WTC11 (cell line): ENCODE data around the gene ABHD10. TPM values are rescaled to one million over a fixed set of nuclear protein-coding genes. Genes with fewer than 3 reads are reported as not detected.

Source experiments
- ATAC-seq: fragments of 200-7000 bp; cut with Tn5 transposase; 2 replicates; pipeline ENCODE4 v1.10.0; 2021; ENCODE audit warnings: mild to moderate bottlenecking, moderate library complexity
- CTCF ChIA-PET: fragments of 300-600 bp; sonication (Branson Sonifier 250); formaldehyde crosslinking; loops from one replicate; lab custom pipeline; 2021; ENCODE audit warnings: antibody characterized with exemption; lab: Charles Lee
- POLR2A ChIA-PET: fragments of 350-600 bp; sonication (Branson Sonifier 250); formaldehyde crosslinking; loops from one replicate; lab custom pipeline; 2021; ENCODE audit warnings: antibody characterized with exemption; lab: Charles Lee
- DNase-seq: peaks from one replicate; pipeline ENCODE4 v3.0.0; 2021; ENCODE audit warnings: low spot score
- H3K27ac Mint-ChIP-seq: 2 replicates; pipeline ENCODE4 v1.8.0; 2021; ENCODE audit warnings: mixed read lengths
- H3K27me3 Mint-ChIP-seq: 2 replicates; pipeline ENCODE4 v1.8.0; 2021; ENCODE audit warnings: low read depth, mild to moderate bottlenecking, moderate library complexity, mixed read lengths
- H3K36me3 Mint-ChIP-seq: 2 replicates; pipeline ENCODE4 v1.8.0; 2021; ENCODE audit warnings: mixed read lengths
- H3K4me1 Mint-ChIP-seq: 2 replicates; pipeline ENCODE4 v1.8.0; 2022; ENCODE audit warnings: mixed read lengths
- H3K4me3 Mint-ChIP-seq: 2 replicates; pipeline ENCODE4 v1.8.0; 2021; ENCODE audit warnings: mild to moderate bottlenecking, moderate library complexity, mixed read lengths
- H3K9me3 Mint-ChIP-seq: 2 replicates; pipeline ENCODE4 v1.8.0; 2021; ENCODE audit warnings: mixed read lengths
- ATF6 ChIP-seq: sonication (generic); formaldehyde crosslinking; IDR thresholded peaks from 2 replicates; pipeline ENCODE4 v1.8.1; 2023; ENCODE audit warnings: mild to moderate bottlenecking, missing genetic modification reagents
- CBFB ChIP-seq: sonication (generic); formaldehyde crosslinking; IDR thresholded peaks from 2 replicates; pipeline ENCODE4 v1.8.1; 2022; ENCODE audit warnings: mild to moderate bottlenecking, low read depth, missing genetic modification reagents
- GABPB1 ChIP-seq: sonication (generic); formaldehyde crosslinking; IDR thresholded peaks from 2 replicates; pipeline ENCODE4 v1.8.1; 2023; ENCODE audit warnings: mild to moderate bottlenecking, missing genetic modification reagents
- GTF2I ChIP-seq: fragments of 250-450 bp; sonication (Bioruptor Pico); conservative IDR thresholded peaks from 2 replicates; pipeline ENCODE4 v1.4.0; 2021; ENCODE audit warnings: mild to moderate bottlenecking
- IRF1 ChIP-seq: sonication (generic); formaldehyde crosslinking; IDR thresholded peaks from 2 replicates; pipeline ENCODE4 v1.8.0; 2023; ENCODE audit warnings: missing genetic modification reagents
- IRF2 ChIP-seq: sonication (generic); formaldehyde crosslinking; IDR thresholded peaks from 2 replicates; pipeline ENCODE4 v1.8.0; 2022; ENCODE audit warnings: low read depth, missing genetic modification reagents, borderline replicate concordance
- MYBL2 ChIP-seq: sonication (generic); formaldehyde crosslinking; IDR thresholded peaks from 2 replicates; pipeline ENCODE4 v1.8.1; 2023; ENCODE audit warnings: mild to moderate bottlenecking, moderate library complexity, missing genetic modification reagents
- NFATC4 ChIP-seq: fragments of 250-450 bp; sonication (Bioruptor Pico); IDR thresholded peaks from 2 replicates; pipeline ENCODE4 v1.9.0; 2021; ENCODE audit warnings: mild to moderate bottlenecking
- NFE2L1 ChIP-seq: sonication (generic); formaldehyde crosslinking; IDR thresholded peaks from 2 replicates; pipeline ENCODE4 v1.8.1; 2023; ENCODE audit warnings: missing genetic modification reagents
- NFYB ChIP-seq: sonication (generic); formaldehyde crosslinking; conservative IDR thresholded peaks from 2 replicates; pipeline ENCODE4 v1.8.0; 2022; ENCODE audit warnings: low read depth, missing genetic modification reagents
- OVOL2 ChIP-seq: fragments of 250-450 bp; sonication (Bioruptor Pico); IDR thresholded peaks from 2 replicates; pipeline ENCODE4 v1.9.0; 2021; ENCODE audit warnings: mild to moderate bottlenecking, borderline replicate concordance
- RELA ChIP-seq: sonication (generic); formaldehyde crosslinking; IDR thresholded peaks from 2 replicates; pipeline ENCODE4 v1.8.1; 2022; ENCODE audit warnings: missing genetic modification reagents, mild to moderate bottlenecking, borderline replicate concordance
- SMAD4 ChIP-seq: sonication (generic); formaldehyde crosslinking; IDR thresholded peaks from 2 replicates; pipeline ENCODE4 v1.8.0; 2022; ENCODE audit warnings: mild to moderate bottlenecking, missing genetic modification reagents
- STAT6 ChIP-seq: sonication (generic); formaldehyde crosslinking; conservative IDR thresholded peaks from 2 replicates; pipeline ENCODE4 v1.8.1; 2023; ENCODE audit warnings: mild to moderate bottlenecking, low read depth, missing genetic modification reagents, moderate library complexity
- TEAD4 ChIP-seq: sonication (generic); formaldehyde crosslinking; IDR thresholded peaks from 2 replicates; pipeline ENCODE4 v1.8.0; 2022; ENCODE audit warnings: mild to moderate bottlenecking, missing genetic modification reagents
- TP53 ChIP-seq: sonication (generic); formaldehyde crosslinking; IDR thresholded peaks from 2 replicates; pipeline ENCODE4 v1.8.1; 2023; ENCODE audit warnings: mild to moderate bottlenecking, missing genetic modification reagents
- ZNF416 ChIP-seq: fragments of 250-450 bp; sonication (Bioruptor Pico); IDR thresholded peaks from 2 replicates; pipeline ENCODE4 v1.9.0; 2021; ENCODE audit warnings: mild to moderate bottlenecking, inconsistent platforms
- ZSCAN18 ChIP-seq: fragments of 250-450 bp; sonication (Bioruptor Pico); IDR thresholded peaks from 2 replicates; pipeline ENCODE4 v2.1.2; 2022; ENCODE audit warnings: mild to moderate bottlenecking, moderate library complexity
- total RNA-seq: library from RNA; stranded (reverse); gene quantifications from 3 replicates; pipeline ENCODE4 v1.2.3, GENCODE V29; 2021
- TF ChIP-seq, protein P1 (sequence below): fragments of 200-600 bp; IDR thresholded peaks from 2 replicates; pipeline ENCODE4 v1.8.0; 2022; ENCODE audit warnings: antibody characterized with exemption
- TF ChIP-seq, protein P2 (sequence below): sonication (generic); formaldehyde crosslinking; IDR thresholded peaks from 2 replicates; pipeline ENCODE4 v1.8.0; 2022; ENCODE audit warnings: mild to moderate bottlenecking, missing genetic modification reagents
- TF ChIP-seq, protein P3 (sequence below): fragments of 250-450 bp; sonication (Bioruptor Pico); IDR thresholded peaks from 2 replicates; pipeline ENCODE4 v1.9.0; 2021; ENCODE audit warnings: mild to moderate bottlenecking, borderline replicate concordance

The ABHD10 gene
- total RNA-seq, 1 experiment from 2014 or later: 27.6 TPM

DNA sequence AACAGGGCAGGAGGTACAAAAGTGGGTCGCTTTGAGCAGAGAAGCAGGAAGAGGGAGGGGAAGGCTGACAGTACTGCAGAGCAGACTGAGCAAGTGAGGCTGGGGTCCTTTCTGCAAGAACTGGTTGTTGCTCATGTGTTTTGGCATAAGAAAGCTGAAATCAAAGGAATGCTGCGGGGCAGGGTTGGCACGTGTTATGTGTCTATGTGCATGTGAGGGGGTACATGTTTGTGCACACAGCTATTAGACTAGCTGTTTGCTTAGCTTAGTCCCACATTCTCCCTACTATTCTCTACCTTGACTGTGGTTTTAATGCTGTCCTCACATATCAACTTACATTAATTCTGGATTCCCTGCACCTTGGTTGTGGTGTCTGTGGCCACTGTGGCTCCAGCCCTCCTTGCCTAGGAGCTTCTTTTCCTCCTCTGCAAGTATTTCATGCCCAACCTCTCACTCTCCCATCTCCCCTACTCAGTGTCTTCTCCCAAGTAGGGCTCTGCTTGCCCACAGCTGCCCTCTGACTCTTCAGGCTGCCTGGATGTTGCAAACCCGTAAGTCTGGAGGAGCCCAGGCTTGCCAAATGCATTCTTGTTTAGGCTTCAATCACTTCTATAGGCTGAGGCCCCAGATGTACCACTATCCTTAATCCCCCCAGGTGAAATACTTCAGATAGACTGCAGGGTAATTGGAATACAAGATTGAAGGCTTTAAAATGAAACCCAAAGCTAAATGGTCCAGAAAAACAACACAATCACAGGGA is 24.7 kb downstream of the ABHD10 start:
- H3K4me3 Mint-ChIP-seq: no peak overlapping the region
- H3K36me3 Mint-ChIP-seq: peaks cover 3% of the 10 kb centered on the region; the same call in 1 of the 2 replicates
- ATAC-seq (no peak), DNase-seq (no peak)
- no peak overlapping the region for H3K27ac Mint-ChIP-seq
- POLR2A ChIA-PET: no interaction called here
- CTCF ChIA-PET: interaction anchor here (3.3 kb wide), 1 partner anchor 10 kb away, joined by 14 read pairs; no protein-coding TSS in a partner anchor
- TF ChIP-seq TEAD4 (CRISPR knock-in tag) (no peak), GTF2I (CRISPR knock-in tag) (no peak), IRF2 (CRISPR knock-in tag) (no peak), MYBL2 (no peak)
- TF ChIP-seq, protein P1, sequence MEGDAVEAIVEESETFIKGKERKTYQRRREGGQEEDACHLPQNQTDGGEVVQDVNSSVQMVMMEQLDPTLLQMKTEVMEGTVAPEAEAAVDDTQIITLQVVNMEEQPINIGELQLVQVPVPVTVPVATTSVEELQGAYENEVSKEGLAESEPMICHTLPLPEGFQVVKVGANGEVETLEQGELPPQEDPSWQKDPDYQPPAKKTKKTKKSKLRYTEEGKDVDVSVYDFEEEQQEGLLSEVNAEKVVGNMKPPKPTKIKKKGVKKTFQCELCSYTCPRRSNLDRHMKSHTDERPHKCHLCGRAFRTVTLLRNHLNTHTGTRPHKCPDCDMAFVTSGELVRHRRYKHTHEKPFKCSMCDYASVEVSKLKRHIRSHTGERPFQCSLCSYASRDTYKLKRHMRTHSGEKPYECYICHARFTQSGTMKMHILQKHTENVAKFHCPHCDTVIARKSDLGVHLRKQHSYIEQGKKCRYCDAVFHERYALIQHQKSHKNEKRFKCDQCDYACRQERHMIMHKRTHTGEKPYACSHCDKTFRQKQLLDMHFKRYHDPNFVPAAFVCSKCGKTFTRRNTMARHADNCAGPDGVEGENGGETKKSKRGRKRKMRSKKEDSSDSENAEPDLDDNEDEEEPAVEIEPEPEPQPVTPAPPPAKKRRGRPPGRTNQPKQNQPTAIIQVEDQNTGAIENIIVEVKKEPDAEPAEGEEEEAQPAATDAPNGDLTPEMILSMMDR: no peak
- H3K27me3 Mint-ChIP-seq: peaks cover 52% of the 10 kb centered on the region
- peaks cover 20% of the 10 kb centered on the region for H3K4me1 Mint-ChIP-seq
- no peaks in the 10 kb centered on the region for H3K9me3 Mint-ChIP-seq

DNA sequence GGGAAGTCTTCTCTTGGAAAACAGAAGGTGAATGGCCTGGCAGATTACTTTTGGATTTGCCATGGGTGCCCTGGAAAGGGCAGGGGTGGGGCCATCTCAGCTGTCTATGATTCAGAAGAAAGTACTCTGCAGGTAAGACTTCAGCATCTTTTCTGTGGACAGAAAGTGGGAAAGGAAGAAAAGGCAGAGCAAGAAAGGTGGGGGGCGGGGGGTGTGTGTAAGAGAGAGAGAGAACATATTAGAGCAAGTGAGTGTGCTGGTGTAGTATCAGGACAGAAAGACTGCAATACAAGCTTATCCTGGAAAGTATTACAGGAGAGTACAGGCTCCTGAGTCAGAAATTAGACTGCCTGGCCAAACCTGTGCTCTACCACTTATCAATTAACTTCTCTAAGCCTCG is 25.4 kb downstream of the ABHD10 start:
- no peak for TF ChIP-seq GABPB1 (CRISPR knock-in tag)
- TF ChIP-seq, protein P2, sequence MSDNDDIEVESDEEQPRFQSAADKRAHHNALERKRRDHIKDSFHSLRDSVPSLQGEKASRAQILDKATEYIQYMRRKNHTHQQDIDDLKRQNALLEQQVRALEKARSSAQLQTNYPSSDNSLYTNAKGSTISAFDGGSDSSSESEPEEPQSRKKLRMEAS (CRISPR knock-in tag): no peak
- TF ChIP-seq, protein P3, sequence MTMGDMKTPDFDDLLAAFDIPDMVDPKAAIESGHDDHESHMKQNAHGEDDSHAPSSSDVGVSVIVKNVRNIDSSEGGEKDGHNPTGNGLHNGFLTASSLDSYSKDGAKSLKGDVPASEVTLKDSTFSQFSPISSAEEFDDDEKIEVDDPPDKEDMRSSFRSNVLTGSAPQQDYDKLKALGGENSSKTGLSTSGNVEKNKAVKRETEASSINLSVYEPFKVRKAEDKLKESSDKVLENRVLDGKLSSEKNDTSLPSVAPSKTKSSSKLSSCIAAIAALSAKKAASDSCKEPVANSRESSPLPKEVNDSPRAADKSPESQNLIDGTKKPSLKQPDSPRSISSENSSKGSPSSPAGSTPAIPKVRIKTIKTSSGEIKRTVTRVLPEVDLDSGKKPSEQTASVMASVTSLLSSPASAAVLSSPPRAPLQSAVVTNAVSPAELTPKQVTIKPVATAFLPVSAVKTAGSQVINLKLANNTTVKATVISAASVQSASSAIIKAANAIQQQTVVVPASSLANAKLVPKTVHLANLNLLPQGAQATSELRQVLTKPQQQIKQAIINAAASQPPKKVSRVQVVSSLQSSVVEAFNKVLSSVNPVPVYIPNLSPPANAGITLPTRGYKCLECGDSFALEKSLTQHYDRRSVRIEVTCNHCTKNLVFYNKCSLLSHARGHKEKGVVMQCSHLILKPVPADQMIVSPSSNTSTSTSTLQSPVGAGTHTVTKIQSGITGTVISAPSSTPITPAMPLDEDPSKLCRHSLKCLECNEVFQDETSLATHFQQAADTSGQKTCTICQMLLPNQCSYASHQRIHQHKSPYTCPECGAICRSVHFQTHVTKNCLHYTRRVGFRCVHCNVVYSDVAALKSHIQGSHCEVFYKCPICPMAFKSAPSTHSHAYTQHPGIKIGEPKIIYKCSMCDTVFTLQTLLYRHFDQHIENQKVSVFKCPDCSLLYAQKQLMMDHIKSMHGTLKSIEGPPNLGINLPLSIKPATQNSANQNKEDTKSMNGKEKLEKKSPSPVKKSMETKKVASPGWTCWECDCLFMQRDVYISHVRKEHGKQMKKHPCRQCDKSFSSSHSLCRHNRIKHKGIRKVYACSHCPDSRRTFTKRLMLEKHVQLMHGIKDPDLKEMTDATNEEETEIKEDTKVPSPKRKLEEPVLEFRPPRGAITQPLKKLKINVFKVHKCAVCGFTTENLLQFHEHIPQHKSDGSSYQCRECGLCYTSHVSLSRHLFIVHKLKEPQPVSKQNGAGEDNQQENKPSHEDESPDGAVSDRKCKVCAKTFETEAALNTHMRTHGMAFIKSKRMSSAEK (CRISPR knock-in tag): no peak
- no peak for TF ChIP-seq NFE2L1
- no peak for TF ChIP-seq ZSCAN18 (CRISPR knock-in tag)
- no peak for TF ChIP-seq ATF6 (CRISPR knock-in tag)
- no peak for TF ChIP-seq CBFB (CRISPR knock-in tag)
- no peak for TF ChIP-seq TP53
- TF ChIP-seq SMAD4 (CRISPR knock-in tag): no peak
- no peak for TF ChIP-seq RELA (CRISPR knock-in tag)
- no peak for TF ChIP-seq NFATC4 (CRISPR knock-in tag)
- TF ChIP-seq ZNF416 (CRISPR knock-in tag): no peak
- no peak for TF ChIP-seq NFYB (CRISPR knock-in tag)
- TF ChIP-seq IRF1 (CRISPR knock-in tag): no peak
- no peak for TF ChIP-seq STAT6 (CRISPR knock-in tag)
- TF ChIP-seq IRF2 (CRISPR knock-in tag): no peak
- no peak for TF ChIP-seq OVOL2 (CRISPR knock-in tag)
- TF ChIP-seq MYBL2: no peak
- no peaks in the 10 kb centered on the region for H3K9me3 Mint-ChIP-seq
- no peak overlapping the region for H3K4me3 Mint-ChIP-seq
- ATAC-seq: no peak
- POLR2A ChIA-PET: no interaction called here
- H3K27ac Mint-ChIP-seq: no peak overlapping the region
- CTCF ChIA-PET: interaction anchor here (3.3 kb wide), 1 partner anchor 9 kb away, joined by 14 read pairs; no protein-coding TSS in a partner anchor
- no peak for DNase-seq
- H3K27me3 Mint-ChIP-seq: peaks cover 45% of the 10 kb centered on the region
- peaks cover 19% of the 10 kb centered on the region for H3K4me1 Mint-ChIP-seq
- H3K36me3 Mint-ChIP-seq: peaks cover 3% of the 10 kb centered on the region; the same call in 1 of the 2 replicates
